Activated T-helper 17 cell treated with anti-CD3 and anti-CD28 coated beads, Interleukin-2, amount 50 U/mL, for 72 hours (primary cell): ENCODE data around the gene ST6GALNAC4. TPM values are rescaled to one million over a fixed set of nuclear protein-coding genes. Genes with fewer than 3 reads are reported as not detected.
A peak's percentile ranks its signal among the peaks of the same experiment; 100 is the strongest.
"Not testable (repeated sequence)": the region's sequence is repeated elsewhere in the genome, so short reads cannot be mapped to it uniquely, and the experiment has no call there.

Experiments
- ATAC-seq: fragments of 150-1000 bp; cut with Tn5 transposase; replicated peaks from 2 replicates; pipeline ENCODE4 v1.10.0; 2021; ENCODE audit warnings: mild to moderate bottlenecking, moderate library complexity
- H3K27ac Mint-ChIP-seq: one replicate; pipeline ENCODE4 v1.8.0; 2022; ENCODE audit warnings: mixed read lengths
- H3K27me3 Mint-ChIP-seq: one replicate; pipeline ENCODE4 v1.8.0; 2022; ENCODE audit warnings: mixed read lengths
- H3K36me3 Mint-ChIP-seq: one replicate; pipeline ENCODE4 v1.8.0; 2022; ENCODE audit warnings: low read depth, mild to moderate bottlenecking, mixed read lengths
- H3K4me1 Mint-ChIP-seq: one replicate; pipeline ENCODE4 v1.8.0; 2022; ENCODE audit warnings: mixed read lengths
- H3K4me3 Mint-ChIP-seq: one replicate; pipeline ENCODE4 v1.8.0; 2022; ENCODE audit warnings: mild to moderate bottlenecking, mixed read lengths
- H3K9me3 Mint-ChIP-seq: one replicate; pipeline ENCODE4 v1.8.0; 2022; ENCODE audit warnings: mixed read lengths
- total RNA-seq, 2 donors: library from RNA; stranded (reverse); gene quantifications; one replicate each; pipeline ENCODE4 v1.2.3, GENCODE V29; 2022

ST6GALNAC4 gene
- total RNA-seq, 2 donors from 2014 or later: 19.6 to 19.8 TPM

DNA sequence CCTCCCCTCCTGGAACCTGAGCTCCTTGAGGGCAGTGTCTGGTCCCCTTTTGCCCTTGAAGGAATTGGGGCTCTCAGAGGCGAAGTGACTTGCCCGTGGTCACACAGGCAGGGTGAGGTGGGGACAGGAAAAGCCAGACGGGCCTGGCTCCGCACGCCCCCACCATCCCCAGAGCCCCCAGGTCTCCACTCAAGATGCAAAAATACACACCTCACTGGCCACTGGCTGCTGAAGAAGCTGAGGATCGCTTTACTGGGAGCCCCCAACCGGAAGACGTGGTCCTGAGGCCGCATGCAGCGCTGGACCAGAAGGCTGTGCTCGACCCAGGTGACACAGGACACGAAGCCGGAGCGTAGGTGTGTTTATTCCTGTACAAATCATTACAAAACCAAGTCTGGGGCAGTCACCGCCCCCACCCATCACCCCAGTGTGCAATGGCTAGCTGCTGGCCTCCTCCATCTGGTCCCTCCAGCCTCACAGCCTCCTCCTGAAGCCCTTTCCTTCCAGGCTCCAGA, 31.8 kb downstream of the ST6GALNAC4 start:
- Mint-ChIP-seq H3K36me3 (peaks cover 52% of the 10 kb centered on the region), H3K4me3 (no peak overlapping the region), H3K9me3 (no peaks in the 10 kb centered on the region), H3K27ac (peak overlapping the region; percentile 65), H3K4me1 (peaks cover 5% of the 10 kb centered on the region), H3K27me3 (no peaks in the 10 kb centered on the region)
- no peak for ATAC-seq

DNA sequence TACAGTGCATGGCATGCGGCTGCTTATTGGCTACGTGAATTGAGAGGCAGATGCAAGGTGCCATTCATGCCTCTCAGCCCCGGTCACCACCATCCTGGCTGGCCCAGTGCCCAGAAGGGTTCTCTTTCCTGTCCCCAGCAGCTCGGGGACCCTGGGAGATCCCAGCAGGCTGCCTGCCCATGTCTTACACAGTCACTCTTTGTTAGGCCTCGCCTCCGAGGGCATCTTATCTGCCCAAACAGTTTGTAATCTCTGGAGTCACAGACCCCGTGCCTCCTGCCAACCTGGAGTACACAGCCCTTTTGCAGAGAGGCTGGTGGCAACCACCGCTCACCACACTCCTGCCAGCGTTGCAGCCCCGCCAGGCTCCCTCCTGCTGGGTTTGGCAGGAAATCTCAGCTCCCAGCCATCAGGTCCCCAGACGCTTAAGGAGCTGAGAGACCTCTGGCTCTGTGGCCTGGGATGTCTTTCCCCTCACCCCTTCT, 32.4 kb downstream of the ST6GALNAC4 start:
- Mint-ChIP-seq H3K4me1 (peaks cover 5% of the 10 kb centered on the region), H3K27me3 (no peaks in the 10 kb centered on the region), H3K36me3 (peaks cover 46% of the 10 kb centered on the region), H3K4me3 (no peak overlapping the region), H3K9me3 (no peaks in the 10 kb centered on the region), H3K27ac (peak overlapping the region; percentile 65)
- ATAC-seq: no peak

DNA sequence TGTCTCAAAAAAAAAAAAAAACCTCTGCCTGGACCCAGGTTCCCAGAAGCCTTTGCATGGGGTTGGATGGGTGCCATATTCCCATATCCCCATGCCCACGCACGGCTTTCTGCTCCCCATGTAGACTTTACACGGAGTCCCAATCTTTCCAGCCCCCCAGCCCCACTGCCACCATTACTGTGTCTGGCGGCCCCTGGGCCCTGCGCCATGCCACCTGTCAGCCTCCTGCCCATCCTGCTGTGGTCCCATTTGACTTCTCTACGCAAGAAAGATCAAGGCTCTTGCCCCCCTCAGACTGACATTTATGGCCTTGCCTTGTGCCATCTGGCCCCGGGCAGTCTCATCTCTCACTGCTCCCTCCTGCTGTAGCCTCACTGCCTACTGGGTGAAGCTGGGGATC, 32.9 kb downstream of the ST6GALNAC4 start:
- H3K27ac Mint-ChIP-seq: peak overlapping the region; percentile 65
- no peak for ATAC-seq
- H3K4me1 Mint-ChIP-seq: peaks cover 5% of the 10 kb centered on the region
- H3K9me3 Mint-ChIP-seq: no peaks in the 10 kb centered on the region
- no peaks in the 10 kb centered on the region for H3K27me3 Mint-ChIP-seq
- peaks cover 41% of the 10 kb centered on the region for H3K36me3 Mint-ChIP-seq
- H3K4me3 Mint-ChIP-seq: no peak overlapping the region

DNA sequence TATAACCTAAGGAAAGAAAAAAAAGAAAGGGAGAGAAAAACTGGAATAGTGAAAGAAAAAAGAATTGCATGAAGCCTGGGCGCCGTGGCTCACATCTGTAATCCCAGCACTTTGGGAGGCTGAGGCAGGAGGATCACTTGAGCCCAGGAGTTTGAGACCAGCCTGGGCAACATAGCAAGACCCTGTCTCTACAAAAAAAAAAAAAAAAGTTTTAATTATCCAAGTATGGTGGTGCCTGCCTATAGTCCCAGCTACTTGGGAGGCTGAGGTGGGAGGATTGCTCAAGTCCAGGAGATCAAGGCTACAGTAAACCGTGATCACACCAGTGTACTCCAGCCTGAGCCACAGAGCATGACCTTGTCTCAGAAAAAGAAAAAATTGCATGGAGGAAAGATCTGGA, 35.1 kb downstream of the ST6GALNAC4 start:
- H3K4me1 Mint-ChIP-seq, ATAC-seq, H3K9me3 Mint-ChIP-seq, H3K4me3 Mint-ChIP-seq, H3K27ac Mint-ChIP-seq, H3K27me3 Mint-ChIP-seq: not testable (repeated sequence)
- peaks cover 19% of the 10 kb centered on the region for H3K36me3 Mint-ChIP-seq

- no peak overlapping the region for H3K4me3 Mint-ChIP-seq
- no peak overlapping the region for H3K27ac Mint-ChIP-seq
- no peaks in the 10 kb centered on the region for H3K9me3 Mint-ChIP-seq
- H3K4me1 Mint-ChIP-seq: peaks cover 5% of the 10 kb centered on the region
- no peaks in the 10 kb centered on the region for H3K27me3 Mint-ChIP-seq
- H3K36me3 Mint-ChIP-seq: peaks cover 11% of the 10 kb centered on the region
- ATAC-seq: no peak
Measured at GRCh38 chr9:127880143-127880542, 36.7 kb downstream of the ST6GALNAC4 start.

- peaks cover 1% of the 10 kb centered on the region for H3K36me3 Mint-ChIP-seq
- H3K9me3 Mint-ChIP-seq: no peaks in the 10 kb centered on the region
- ATAC-seq: no peak
- no peaks in the 10 kb centered on the region for H3K27me3 Mint-ChIP-seq
- no peak overlapping the region for H3K27ac Mint-ChIP-seq
- H3K4me1 Mint-ChIP-seq: no peaks in the 10 kb centered on the region
- no peak overlapping the region for H3K4me3 Mint-ChIP-seq
Measured at GRCh38 chr9:127878652-127879390, 38.0 kb downstream of the ST6GALNAC4 start.

GRCh38 chr9:127878001-127878651, 38.7 kb downstream of the ST6GALNAC4 start:
- Mint-ChIP-seq H3K4me3 (peak overlapping the region; percentile 25), H3K36me3 (no peaks in the 10 kb centered on the region), H3K9me3 (no peaks in the 10 kb centered on the region), H3K27me3 (no peaks in the 10 kb centered on the region), H3K27ac (no peak overlapping the region), H3K4me1 (no peaks in the 10 kb centered on the region)
- no peak for ATAC-seq

DNA sequence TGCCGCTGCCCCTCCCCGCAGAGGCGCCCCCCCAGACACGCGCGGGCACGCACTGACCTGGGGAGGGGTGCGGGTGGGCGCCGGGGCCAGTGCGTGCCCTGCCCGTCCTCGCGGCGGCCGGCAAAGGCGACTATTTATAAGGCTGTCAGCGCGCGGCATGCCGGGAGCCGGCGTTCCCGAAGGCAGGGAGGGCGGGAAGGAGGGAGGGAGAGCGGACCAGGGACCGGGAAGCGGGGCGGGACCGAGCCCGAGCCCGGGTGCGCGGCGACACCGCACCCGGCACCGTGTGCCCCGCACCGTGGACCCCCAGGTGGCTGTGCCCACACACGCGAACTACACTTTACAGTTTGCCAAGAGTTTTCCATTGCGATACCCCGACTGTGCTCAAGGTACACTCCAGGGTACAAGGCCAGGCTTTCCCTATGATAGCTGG, 39.3 kb downstream of the ST6GALNAC4 start, which contains the start of gene AK1:
TSS of gene AK1 (minus strand) at position 110 of the 433 bp plus-strand sequence. CDS start 3,058 bp downstream, outside the sequence.
- Mint-ChIP-seq H3K27ac (no peak within 1 kb of the TSS), H3K27me3 (no peaks in the 10 kb centered on the region), H3K4me1 (no peaks in the 10 kb centered on the region), H3K36me3 (no peaks in the 10 kb centered on the region), H3K9me3 (no peaks in the 10 kb centered on the region), H3K4me3 (peak within 1 kb of the TSS; percentile 25)
- ATAC-seq: no peak

- no peaks in the 10 kb centered on the region for H3K9me3 Mint-ChIP-seq
- no peaks in the 10 kb centered on the region for H3K36me3 Mint-ChIP-seq
- no peak for ATAC-seq
- H3K27me3 Mint-ChIP-seq: no peaks in the 10 kb centered on the region
- H3K4me3 Mint-ChIP-seq: no peak overlapping the region
- H3K4me1 Mint-ChIP-seq: no peaks in the 10 kb centered on the region
- H3K27ac Mint-ChIP-seq: no peak overlapping the region
Measured at GRCh38 chr9:127876764-127877562, 39.9 kb downstream of the ST6GALNAC4 start.

DNA sequence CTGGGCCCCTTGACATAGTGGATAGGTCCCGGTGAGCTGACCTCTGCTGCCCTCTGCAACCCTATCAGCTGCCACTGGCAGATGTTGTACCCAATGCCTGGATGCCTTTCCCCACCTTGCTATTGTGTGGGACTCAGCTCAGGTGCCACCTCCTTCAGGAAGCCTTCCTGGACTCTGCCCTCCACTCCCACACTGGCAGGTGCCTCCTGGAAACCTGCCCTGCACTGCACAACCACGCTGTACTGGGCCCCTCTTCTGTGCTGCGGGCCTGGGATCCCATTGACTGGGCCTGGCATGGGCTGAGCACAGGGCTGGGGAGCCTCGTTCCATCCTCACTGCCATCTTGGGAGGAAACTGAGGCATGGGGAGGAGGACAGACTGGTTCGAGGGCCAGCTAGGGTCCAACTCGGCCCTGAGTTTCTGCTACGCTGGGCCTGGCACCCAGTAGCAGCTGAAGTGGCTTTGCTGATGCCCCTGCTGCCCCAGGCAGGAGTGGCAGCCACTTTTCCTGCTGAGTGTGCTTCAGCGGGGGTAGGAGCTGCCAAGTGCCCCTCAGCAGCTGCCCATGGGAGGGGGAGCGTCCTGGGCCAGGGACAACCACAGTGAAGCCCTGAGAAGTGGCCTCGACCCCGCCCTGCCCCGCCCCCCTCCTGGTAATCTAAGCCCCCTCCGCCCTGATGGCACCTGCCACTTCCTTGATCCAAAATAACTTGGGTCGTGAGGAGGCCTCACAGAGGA, 40.6 kb downstream of the ST6GALNAC4 start:
- Mint-ChIP-seq H3K4me3 (no peak overlapping the region), H3K27ac (peak overlapping the region; percentile 56), H3K4me1 (no peaks in the 10 kb centered on the region), H3K36me3 (no peaks in the 10 kb centered on the region), H3K9me3 (no peaks in the 10 kb centered on the region), H3K27me3 (no peaks in the 10 kb centered on the region)
- no peak for ATAC-seq

DNA sequence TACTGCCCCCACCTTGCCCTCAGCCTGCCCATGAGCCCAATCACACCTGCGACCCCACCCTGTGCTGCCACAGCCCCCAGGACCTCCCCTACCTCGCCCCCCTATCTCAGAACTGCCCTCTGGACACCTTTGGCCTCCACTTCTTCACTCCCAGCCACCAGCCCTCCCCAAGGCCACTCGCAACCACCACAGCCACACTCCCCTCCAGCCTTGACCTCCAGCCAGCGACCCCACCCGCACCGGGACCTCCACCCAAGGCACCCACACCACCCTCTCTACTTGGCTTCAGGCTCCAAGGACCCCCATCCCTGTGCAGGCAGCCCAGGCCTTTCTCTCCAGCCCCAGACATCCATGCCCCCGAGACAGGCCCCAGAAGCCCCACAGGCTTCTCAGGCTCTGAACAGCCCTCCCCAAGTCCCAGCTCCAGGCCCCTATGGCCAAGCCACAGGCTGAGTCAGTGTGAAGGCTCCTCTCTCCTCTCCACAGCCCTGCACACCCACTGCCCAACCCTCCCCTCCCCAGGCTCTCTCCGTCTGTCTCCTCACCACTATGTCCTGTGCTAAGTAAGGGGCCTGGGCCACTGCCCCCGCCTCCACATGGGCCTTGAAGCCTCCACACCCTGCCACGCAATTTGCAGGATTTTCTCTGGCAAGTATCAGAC, 41.4 kb downstream of the ST6GALNAC4 start:
- Mint-ChIP-seq H3K4me3 (no peak overlapping the region), H3K27ac (peak overlapping the region; percentile 56), H3K4me1 (no peaks in the 10 kb centered on the region), H3K9me3 (no peaks in the 10 kb centered on the region), H3K36me3 (no peaks in the 10 kb centered on the region), H3K27me3 (no peaks in the 10 kb centered on the region)
- ATAC-seq: no peak

DNA sequence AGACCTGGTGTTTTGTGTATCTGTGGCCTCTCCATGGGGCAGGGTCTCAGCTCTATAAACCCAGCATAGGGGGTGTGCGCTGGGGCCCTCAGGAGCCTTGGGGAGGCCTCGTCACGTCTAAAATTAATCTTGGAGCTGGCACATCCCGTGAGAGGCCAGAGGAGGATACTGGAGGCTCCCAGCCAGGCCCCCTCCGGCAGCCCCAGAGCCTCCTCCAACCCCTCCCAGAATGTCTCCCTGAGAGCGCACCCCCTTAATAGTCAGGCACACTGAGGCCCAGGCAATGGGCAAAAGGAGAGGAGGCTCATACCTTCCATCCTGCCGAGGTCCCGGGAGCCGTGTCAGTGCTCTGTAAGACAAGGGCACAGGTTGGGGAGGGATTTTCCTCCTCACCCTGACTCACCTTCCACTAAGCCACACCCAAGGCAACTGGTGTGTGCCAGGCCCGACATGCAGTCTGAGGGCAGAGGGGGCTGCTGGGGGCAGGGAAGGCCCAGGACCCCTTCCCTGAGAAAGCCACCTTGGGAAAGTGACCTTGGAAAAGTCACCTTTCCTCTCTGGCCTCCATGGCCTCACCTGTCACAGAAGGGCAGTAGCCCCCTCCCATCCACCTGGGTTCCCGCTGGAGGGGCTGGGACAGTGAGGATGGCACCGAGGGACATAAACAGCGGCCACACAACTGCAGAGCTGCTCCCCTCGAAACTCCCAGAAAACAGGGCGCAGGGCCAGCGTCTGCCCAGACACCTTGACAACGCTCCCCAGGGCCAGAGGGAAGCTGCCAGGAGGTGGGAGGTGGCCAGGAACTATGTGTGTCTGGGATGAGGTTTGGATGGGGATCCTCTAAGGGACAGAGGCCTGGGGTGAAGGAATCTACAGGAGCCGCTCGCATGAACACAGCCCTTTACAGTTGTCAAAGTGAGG, 42.3 kb downstream of the ST6GALNAC4 start:
- H3K27ac Mint-ChIP-seq: peak overlapping the region; percentile 56

DNA sequence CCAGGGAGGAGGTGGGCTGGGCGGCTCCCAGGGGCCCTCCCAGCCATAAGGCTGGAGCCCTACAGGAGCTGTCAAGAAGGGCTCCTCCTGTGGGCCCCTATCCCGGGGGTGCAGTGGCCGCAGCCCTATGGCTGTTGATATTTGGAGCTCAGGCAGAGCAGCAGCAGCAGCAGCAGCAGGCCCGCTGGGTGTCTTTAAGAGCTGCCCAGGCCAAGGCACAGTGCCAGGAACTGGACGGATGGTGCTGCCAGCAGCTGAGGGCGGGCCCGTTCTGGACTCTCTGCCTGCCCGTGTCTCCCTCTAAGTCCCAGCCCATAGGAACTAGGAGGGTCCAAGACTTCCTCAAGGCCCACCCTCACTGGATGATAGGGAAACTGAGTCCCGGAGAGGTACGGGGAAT, 43.0 kb downstream of the ST6GALNAC4 start:
- ATAC-seq: no peak
- no peak overlapping the region for H3K4me3 Mint-ChIP-seq
- no peak overlapping the region for H3K27ac Mint-ChIP-seq
- H3K4me1 Mint-ChIP-seq: no peaks in the 10 kb centered on the region
- no peaks in the 10 kb centered on the region for H3K27me3 Mint-ChIP-seq
- H3K36me3 Mint-ChIP-seq: no peaks in the 10 kb centered on the region
- no peaks in the 10 kb centered on the region for H3K9me3 Mint-ChIP-seq

More for the DNA sequence above, 42.3 kb downstream of the ST6GALNAC4 start:
- no peaks in the 10 kb centered on the region for H3K27me3 Mint-ChIP-seq
- ATAC-seq: no peak
- no peaks in the 10 kb centered on the region for H3K36me3 Mint-ChIP-seq
- H3K4me3 Mint-ChIP-seq: no peak overlapping the region
- H3K4me1 Mint-ChIP-seq: no peaks in the 10 kb centered on the region
- H3K9me3 Mint-ChIP-seq: no peaks in the 10 kb centered on the region
